OCI-LY1 (cell line): ENCODE results near the gene LTBP1.

Experiments
- H2AFZ ChIP-seq: fragments of 200-600 bp; sonication (generic), shearing (Covaris generic); 2 replicates; pipeline ENCODE4 v1.6.0; 2014; ENCODE audit warnings: antibody characterized with exemption, mild to moderate bottlenecking, low read length
- H3F3A ChIP-seq: fragments of 200-600 bp; sonication (generic), shearing (Covaris generic); 2 replicates; pipeline ENCODE4 v1.6.0; 2014; ENCODE audit warnings: mild to moderate bottlenecking, antibody characterized with exemption, low read length, moderate library complexity; ENCODE audit not compliant: insufficient read depth
- H3K27ac ChIP-seq: fragments of 200-600 bp; sonication (generic); 2 replicates; pipeline ENCODE4 v1.5.1; 2014; ENCODE audit warnings: low read length, mixed run types, mild to moderate bottlenecking, low read depth; ENCODE audit not compliant: poor library complexity, severe bottlenecking
- H3K27me3 ChIP-seq: fragments of 200-600 bp; sonication (generic); 2 replicates; pipeline ENCODE4 v1.6.0; 2014; ENCODE audit warnings: antibody characterized with exemption, mild to moderate bottlenecking, low read length, moderate library complexity; ENCODE audit not compliant: insufficient read depth
- H3K36me3 ChIP-seq: fragments of 200-600 bp; sonication (generic); 2 replicates; pipeline ENCODE4 v1.6.1; 2014; ENCODE audit warnings: mild to moderate bottlenecking, antibody characterized with exemption, low read length, moderate library complexity, mixed read lengths; ENCODE audit not compliant: insufficient read depth
- H3K4me1 ChIP-seq: fragments of 200-600 bp; sonication (generic); 2 replicates; pipeline ENCODE4 v1.5.1; 2014; ENCODE audit warnings: mild to moderate bottlenecking, low read length, moderate library complexity; ENCODE audit not compliant: insufficient read depth, severe bottlenecking
- H3K4me2 ChIP-seq: fragments of 200-600 bp; sonication (generic), shearing (Covaris generic); 2 replicates; pipeline ENCODE4 v1.6.1; 2014; ENCODE audit warnings: low read length
- H3K4me3 ChIP-seq: fragments of 200-600 bp; sonication (generic); 2 replicates; pipeline ENCODE4 v1.5.1; 2014; ENCODE audit warnings: low read length, low read depth, mild to moderate bottlenecking, mixed read lengths; ENCODE audit not compliant: poor library complexity, severe bottlenecking
- H3K79me2 ChIP-seq: fragments of 200-600 bp; shearing (Covaris generic); 2 replicates; pipeline ENCODE4 v1.6.1; 2016; ENCODE audit warnings: mixed run types, low read length, mixed read lengths; ENCODE audit not compliant: insufficient read depth
- H3K9ac ChIP-seq: fragments of 200-600 bp; sonication (generic), shearing (Covaris generic); 2 replicates; pipeline ENCODE4 v1.6.1; 2014; ENCODE audit warnings: mild to moderate bottlenecking, low read length, mixed read lengths
- H3K9me2 ChIP-seq: fragments of 200-600 bp; sonication (generic), shearing (Covaris generic); 2 replicates; pipeline ENCODE4 v1.6.1; 2014; ENCODE audit warnings: low read depth, mild to moderate bottlenecking, low read length, mixed read lengths
- H3K9me3 ChIP-seq: fragments of 200-600 bp; shearing (Covaris generic); 2 replicates; pipeline ENCODE4 v1.6.1; 2014; ENCODE audit warnings: low read length, mixed read lengths
- H4K20me1 ChIP-seq: fragments of 200-600 bp; sonication (generic), shearing (Covaris generic); 2 replicates; pipeline ENCODE4 v1.6.0; 2016; ENCODE audit warnings: mild to moderate bottlenecking, low read length; ENCODE audit not compliant: insufficient read depth
- EZH2 ChIP-seq: fragments of 200-600 bp; sonication (generic), shearing (Covaris generic); IDR thresholded peaks from 2 replicates; pipeline ENCODE4 v1.8.0; 2017; ENCODE audit warnings: borderline replicate concordance, mixed run types, mild to moderate bottlenecking, antibody characterized with exemption, low read length, moderate library complexity, mixed read lengths
- TF ChIP-seq, protein P1 (sequence below): fragments of 200-600 bp; sonication (generic), shearing (Covaris generic); IDR thresholded peaks from 2 replicates; pipeline ENCODE4 v1.5.1; 2017; ENCODE audit warnings: mild to moderate bottlenecking, antibody characterized with exemption, low read length, moderate library complexity, mixed read lengths

LTBP1 gene

DNA sequence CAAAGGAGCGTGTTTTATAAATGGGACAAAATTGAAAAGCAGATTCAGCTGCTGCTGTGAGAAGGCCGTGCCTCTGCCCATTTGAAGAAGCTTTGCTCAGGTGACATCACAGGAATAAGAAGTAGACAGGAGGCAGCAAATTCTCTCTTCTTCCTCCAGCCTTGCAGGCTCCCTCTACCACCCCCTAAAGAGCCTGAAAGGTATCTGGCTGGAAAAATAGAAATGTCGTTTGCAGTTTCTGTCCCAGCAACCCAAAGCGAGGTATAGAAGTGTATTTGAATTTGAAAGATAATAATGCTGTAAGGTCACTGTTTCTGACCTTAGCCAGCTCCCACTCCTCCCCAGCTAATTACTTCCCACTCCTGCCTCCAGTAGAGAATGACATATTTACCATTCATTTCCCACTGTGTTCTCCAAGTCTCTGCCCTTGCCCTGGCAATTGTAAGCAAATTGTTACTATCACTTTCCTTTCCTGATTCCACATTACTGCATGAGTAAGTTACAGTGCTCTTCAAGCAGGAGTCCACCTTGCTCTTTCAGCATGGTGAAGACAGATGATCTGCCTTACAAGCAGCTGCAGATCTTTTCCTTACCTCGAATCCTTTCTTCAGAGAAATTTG is 472.9 kb downstream of the LTBP1 start:
- Histone ChIP-seq H3K27ac (no peak overlapping the region), H3K27me3 (no peaks in the 10 kb centered on the region), H3K9ac (no peak overlapping the region), H3K36me3 (no peaks in the 10 kb centered on the region), H3K4me2 (no peak overlapping the region), H3K79me2 (no peaks in the 10 kb centered on the region), H3K4me1 (no peaks in the 10 kb centered on the region), H2AFZ (no peak overlapping the region), H3F3A (no peaks in the 10 kb centered on the region), H4K20me1 (no peaks in the 10 kb centered on the region), H3K4me3 (no peak overlapping the region), H3K9me2 (no peaks in the 10 kb centered on the region), H3K9me3 (no peaks in the 10 kb centered on the region)
- TF ChIP-seq, protein P1, sequence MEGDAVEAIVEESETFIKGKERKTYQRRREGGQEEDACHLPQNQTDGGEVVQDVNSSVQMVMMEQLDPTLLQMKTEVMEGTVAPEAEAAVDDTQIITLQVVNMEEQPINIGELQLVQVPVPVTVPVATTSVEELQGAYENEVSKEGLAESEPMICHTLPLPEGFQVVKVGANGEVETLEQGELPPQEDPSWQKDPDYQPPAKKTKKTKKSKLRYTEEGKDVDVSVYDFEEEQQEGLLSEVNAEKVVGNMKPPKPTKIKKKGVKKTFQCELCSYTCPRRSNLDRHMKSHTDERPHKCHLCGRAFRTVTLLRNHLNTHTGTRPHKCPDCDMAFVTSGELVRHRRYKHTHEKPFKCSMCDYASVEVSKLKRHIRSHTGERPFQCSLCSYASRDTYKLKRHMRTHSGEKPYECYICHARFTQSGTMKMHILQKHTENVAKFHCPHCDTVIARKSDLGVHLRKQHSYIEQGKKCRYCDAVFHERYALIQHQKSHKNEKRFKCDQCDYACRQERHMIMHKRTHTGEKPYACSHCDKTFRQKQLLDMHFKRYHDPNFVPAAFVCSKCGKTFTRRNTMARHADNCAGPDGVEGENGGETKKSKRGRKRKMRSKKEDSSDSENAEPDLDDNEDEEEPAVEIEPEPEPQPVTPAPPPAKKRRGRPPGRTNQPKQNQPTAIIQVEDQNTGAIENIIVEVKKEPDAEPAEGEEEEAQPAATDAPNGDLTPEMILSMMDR: peak; percentile 7; the same call in 1 of the 2 replicates
- TF ChIP-seq EZH2: no peak

DNA sequence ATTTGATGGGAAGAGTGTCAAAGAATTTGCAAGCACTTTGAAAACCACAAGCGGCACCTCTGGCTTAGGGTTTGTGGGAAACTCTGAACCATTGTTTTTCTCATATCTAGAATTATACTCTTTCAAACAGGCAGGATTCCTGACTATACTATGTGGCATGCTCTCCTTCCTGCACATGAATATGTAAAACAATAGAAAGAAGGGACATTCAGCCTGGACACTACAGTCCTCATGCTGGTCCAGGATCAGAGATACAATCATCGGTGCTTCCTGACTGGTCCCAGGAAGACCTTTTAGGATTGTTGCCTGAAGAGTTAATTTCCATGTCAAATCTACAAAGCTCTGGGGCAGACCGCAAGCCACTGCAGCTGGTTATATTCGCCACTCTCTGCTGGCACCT is 474.0 kb downstream of the LTBP1 start:
- H3K36me3 ChIP-seq: no peaks in the 10 kb centered on the region
- no peak for TF ChIP-seq EZH2
- TF ChIP-seq, protein P1: no peak
- no peaks in the 10 kb centered on the region for H3K4me1 ChIP-seq
- H3K9me2 ChIP-seq: no peaks in the 10 kb centered on the region
- H3K4me2 ChIP-seq: no peak overlapping the region
- H3K9me3 ChIP-seq: no peaks in the 10 kb centered on the region
- H3K27me3 ChIP-seq: no peaks in the 10 kb centered on the region
- no peaks in the 10 kb centered on the region for H4K20me1 ChIP-seq
- H3K27ac ChIP-seq: no peak overlapping the region
- no peaks in the 10 kb centered on the region for H3F3A ChIP-seq
- H3K79me2 ChIP-seq: no peaks in the 10 kb centered on the region
- no peak overlapping the region for H3K9ac ChIP-seq
- no peak overlapping the region for H2AFZ ChIP-seq
- H3K4me3 ChIP-seq: no peak overlapping the region

DNA sequence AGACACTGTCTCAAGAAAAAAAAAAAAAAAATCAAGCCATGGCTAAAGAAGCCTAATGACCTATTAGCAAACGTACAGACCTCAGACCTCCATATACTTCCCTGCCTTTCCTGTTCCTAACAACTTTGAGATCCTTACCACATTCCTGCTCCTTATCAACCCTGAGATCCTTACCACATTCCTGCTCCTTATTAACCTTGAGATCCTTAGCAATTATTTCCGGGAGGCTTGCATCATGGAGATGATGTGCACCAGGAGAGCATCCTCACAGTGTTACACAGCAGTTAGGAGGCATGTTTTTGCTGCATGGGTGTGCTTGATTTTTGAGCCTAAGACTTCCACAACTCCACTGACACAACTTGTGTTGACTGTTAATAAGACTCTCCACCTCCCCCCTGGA is 475.1 kb downstream of the LTBP1 start:
- no peaks in the 10 kb centered on the region for H3K9me2 ChIP-seq
- H3F3A ChIP-seq: no peaks in the 10 kb centered on the region
- no peak overlapping the region for H2AFZ ChIP-seq
- no peaks in the 10 kb centered on the region for H3K4me1 ChIP-seq
- no peak overlapping the region for H3K27ac ChIP-seq
- H3K36me3 ChIP-seq: no peaks in the 10 kb centered on the region
- no peak overlapping the region for H3K4me3 ChIP-seq
- no peak overlapping the region for H3K9ac ChIP-seq
- TF ChIP-seq, protein P1: no peak
- no peak for TF ChIP-seq EZH2
- H3K79me2 ChIP-seq: no peaks in the 10 kb centered on the region
- no peak overlapping the region for H3K4me2 ChIP-seq
- H3K27me3 ChIP-seq: no peaks in the 10 kb centered on the region
- no peaks in the 10 kb centered on the region for H4K20me1 ChIP-seq
- no peaks in the 10 kb centered on the region for H3K9me3 ChIP-seq
